NCI-H1436 treated with DMSO at 0.1 percent for 48 hours (cell line): ENCODE measurements around the gene RXFP4.
"Not testable (repeated sequence)": the region's sequence is repeated elsewhere in the genome, so short reads cannot be mapped to it uniquely, and the experiment has no call there.

Experiments used
- DNase-seq: peaks from one replicate; lab custom pipeline; 2025; lab: John Stamatoyannopoulos, UW

The RXFP4 gene, protein sequence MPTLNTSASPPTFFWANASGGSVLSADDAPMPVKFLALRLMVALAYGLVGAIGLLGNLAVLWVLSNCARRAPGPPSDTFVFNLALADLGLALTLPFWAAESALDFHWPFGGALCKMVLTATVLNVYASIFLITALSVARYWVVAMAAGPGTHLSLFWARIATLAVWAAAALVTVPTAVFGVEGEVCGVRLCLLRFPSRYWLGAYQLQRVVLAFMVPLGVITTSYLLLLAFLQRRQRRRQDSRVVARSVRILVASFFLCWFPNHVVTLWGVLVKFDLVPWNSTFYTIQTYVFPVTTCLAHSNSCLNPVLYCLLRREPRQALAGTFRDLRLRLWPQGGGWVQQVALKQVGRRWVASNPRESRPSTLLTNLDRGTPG

DNA sequence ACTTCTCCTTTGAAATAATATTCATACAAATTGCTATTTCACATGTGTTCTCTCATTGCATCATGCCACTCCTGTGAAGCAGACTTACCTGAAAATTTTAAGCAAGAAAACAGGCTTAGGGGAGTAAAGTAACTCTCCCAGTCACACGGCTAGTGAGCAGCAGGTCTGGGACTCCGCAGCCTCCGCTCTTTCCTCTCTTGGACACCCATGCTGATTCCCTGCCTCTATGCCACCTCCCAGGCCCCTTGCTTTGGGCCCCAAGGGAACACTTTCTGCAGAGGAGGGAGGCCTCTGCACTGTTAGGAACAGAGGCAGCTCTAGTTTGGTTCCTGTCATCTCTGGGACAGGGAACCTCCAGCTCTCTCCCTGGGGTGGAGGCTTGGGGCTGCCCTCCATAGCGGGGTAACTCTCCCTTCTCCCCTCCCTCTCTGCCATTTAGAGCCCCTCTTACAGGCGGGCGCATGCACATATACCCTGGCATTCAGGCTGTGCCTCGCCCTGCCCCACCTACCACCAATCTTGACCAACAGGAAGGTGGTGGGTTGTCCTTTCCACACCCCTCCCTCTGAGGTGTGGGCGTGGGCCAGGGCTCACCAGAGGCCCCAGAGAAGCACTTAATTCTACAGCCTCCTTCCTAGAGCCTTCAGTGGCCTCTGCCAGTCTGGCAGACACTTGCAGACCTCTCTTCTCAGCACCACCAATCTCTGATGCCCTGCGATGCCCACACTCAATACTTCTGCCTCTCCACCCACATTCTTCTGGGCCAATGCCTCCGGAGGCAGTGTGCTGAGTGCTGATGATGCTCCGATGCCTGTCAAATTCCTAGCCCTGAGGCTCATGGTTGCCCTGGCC lies at the start of gene RXFP4:
RXFP4 (plus strand) TSS at position 646 of the 852 bp plus-strand sequence; CDS start at position 718, 72 bp downstream.
- no peak for DNase-seq

DNA sequence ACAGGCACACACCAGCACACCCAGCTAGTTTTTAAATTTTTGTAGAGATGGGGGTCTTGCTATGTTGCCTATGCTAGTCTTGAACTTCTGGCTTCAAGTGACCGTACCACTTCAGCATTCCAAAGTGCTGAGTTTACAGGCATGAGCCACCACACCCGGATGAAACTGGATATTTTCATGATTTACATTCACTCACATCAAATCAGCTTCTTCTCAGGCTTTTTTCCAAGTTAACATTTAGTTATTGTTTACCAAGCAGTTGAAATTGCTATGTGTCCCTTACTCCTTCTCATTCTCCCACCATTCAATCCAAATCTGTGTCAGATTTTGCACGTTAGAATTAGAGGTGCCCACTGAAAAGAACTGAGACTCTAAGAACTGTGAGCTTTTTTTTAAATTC lies 48.6 kb upstream of the RXFP4 start:
- no peak for DNase-seq

DNA sequence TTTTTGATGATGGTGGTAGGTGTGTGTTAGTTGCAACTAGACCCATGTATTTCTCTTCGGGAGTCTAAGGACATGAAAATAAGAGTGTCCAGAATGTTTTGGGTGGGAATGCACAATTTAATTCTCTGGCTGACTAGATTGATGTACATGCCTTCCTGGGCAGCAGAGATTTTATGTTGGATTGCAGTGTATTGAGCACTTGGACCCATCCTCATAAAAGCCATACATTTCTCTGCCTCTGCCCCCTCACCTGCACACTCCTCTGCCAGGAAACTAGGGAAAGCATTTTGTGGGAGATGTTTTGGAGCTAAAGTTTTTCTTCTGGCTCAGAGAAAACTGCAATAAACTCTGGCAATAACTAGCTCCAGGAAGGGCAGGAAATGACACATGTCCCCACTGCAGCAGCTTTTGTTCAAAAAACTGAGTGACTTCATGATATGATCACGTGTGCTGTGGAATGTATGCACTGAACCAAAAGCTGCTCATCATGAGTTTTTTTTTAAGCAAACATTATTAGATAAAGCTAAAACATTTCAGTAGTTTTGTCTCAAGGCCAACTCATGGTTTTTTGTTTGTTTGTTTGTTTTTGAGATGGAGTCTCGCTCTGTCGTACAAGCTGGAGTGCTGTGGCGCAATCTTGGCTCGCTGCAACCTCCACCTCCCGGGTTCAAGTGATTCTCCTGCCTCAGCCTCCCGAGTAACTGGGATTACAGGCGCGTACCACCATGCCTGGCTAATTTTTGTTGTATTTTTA lies 47.9 kb upstream of the RXFP4 start:
- no peak for DNase-seq

DNA sequence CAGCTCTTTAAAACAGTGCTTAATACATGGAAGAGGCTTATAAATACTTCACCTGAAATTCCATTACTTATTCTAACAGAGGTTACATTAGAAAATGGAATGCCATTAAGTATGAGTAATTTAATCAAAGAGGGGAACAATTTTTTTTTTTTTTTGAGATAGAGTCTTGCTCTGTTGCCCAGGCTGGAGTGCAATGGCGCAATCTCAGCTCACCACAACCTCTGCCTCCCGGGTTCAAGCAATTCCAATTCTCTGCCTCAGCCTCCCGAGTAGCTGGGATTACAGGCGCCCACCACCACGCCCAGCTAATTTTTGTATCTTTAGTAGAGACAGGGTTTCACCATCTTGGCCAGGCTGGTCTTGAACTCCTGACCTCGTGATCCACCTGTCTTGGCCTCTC lies 45.8 kb upstream of the RXFP4 start:
- not testable (repeated sequence) for DNase-seq

DNA sequence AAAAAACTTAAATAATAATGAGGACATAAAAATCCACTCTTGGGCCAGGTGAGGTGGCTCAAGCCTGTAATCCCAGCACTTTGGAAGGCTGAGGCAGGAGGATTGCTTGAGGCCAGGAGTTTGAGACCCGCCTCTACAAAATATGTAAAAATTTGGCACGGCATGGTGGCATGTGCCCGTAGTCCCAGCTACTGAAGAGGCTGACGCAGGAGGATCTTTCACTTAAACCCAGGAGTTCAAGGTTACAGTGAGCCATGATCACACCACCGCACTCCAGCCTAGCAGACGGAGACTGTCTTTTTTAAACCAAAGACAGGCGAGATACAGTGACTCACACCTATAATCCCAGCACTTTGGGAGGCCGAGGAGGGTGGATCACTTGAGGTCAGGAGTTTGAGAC lies 45.0 kb upstream of the RXFP4 start:
- DNase-seq, result not testable (repeated sequence)

DNA sequence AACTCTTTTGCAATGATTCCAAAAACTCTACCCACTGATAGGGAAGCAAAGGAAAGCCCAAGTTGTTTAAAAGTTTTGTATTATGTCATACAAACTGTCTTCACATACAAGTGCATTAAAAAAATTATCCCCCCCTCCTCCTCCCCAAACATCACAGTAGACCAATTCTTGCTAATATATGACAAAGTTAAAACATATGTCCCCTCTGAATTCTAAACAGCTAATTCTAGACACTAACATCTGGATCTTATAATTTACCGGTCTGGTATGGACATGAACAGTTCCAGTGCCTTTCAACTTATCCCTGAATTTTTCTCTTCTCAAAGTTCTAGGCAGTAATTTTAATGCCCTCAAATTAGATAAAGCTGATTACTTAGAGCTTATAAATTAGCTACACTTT lies 43.7 kb upstream of the RXFP4 start:
- DNase-seq, result no peak

DNA sequence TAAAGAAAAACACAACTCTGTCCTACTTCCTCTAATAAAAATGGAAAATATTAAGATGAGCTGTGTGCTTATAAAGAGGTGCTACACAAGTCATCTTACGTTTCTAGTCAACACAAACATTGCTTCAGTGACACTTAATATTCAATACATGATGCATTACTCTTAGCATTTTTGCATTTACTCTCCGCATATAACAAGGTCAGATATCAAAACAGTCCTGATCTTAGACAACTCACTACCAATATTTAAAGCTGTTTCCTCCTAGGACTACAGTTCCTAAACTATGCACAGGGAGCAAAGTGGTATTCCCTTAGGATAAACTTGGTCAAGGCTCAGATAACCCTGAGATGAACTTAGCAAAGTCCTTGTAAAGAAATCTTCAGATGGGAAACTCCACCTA lies 42.5 kb upstream of the RXFP4 start:
- DNase-seq, result no peak

DNA sequence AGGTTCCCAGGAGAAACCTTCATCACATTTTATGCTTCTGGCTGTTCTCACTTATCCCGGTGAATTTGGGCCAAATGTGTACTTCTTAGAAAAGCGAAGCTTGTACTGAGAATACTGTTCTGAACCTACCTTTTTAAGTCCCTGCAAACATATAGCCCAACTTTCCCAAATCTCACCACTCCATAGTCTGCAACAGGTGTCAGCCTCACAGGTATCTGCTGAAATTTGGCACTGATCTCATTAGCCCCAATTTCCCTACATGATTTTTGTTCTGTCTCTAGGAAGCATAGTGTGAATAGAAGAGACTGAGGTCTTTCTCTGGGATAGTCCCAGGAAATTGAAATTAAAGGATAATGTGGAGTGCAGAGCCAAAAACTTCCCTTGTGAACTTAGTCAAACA lies 41.8 kb upstream of the RXFP4 start:
- no peak for DNase-seq

DNA sequence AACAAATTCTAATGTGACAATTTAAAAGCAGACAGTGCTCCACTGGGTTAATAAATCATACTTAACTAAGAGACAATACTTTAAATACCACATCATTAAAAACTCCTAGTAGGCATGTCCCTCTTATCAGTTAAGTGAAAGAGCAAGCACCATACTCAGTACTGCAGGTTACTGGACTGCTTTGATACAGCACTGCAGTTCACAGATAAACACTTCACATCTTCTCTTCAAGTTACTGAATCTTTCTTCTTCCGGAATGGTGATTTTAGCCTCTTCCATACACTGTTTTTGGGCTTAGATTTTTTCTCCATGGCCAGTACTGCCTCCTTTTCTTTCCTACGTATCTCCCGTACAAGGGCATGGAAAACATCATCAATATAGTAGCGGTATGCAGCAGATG lies 41.3 kb upstream of the RXFP4 start:
- no peak for DNase-seq

DNA sequence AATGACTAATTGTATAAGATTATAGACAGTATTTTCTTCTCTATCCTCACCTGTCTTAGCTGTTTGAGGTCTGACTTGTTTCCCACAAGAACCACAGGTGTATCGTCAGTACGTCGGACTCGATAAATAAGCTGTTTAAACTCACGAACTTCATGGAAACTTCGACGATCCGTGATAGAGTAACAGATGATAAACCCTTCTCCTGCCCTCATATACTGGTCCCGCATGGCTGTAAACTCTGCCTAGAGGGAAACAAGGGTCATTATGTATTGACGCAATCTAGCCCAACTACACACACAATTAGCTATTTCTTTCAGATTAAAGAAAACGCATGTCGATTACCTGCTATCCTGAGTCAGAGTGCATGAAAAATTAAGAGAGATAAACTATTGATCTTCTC lies 37.2 kb upstream of the RXFP4 start:
- DNase-seq, result no peak

DNA sequence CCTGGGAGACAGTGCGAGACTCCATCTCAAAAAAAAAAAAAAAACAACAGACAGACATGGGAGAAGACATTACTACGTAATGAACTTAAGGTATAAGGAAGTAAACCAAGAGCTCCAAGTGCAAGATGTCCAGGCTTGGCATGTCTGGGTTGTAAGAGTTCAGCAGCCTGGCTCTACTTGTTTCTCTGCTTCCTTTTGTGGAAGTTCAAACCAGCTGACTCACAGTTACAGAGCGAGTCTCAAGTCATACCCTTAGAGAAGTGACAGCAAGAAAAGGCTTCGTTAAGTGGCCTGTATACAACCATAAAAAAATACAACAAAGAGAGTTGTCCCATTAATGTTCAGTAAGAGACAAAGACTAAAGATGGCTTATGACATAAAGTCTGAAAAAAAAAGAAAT lies 31.5 kb upstream of the RXFP4 start:
- no peak for DNase-seq

DNA sequence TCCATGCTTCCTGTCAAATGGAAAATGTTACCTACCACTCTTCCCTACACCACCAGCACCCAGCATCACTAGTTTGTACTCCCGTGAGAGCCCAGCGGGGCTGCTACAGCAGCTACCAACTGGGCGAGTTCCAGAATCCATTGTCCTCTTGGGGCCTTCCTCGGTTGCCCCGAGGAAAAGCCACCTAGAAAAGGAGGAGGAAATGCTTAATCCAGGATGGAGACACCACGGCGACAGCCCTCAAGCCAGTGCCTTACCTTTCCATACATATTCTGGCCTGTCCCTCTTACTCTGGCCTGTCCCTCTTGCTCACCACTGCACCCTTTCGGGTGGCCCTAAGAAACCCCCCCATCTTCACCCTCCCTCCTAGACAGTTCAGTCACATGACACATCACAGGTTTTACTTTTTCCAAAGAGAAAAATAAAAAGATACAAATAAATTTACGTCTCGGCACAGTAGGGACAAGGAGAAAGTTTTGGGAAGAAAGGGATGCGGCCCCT lies 30.8 kb upstream of the RXFP4 start:
- no peak for DNase-seq

DNA sequence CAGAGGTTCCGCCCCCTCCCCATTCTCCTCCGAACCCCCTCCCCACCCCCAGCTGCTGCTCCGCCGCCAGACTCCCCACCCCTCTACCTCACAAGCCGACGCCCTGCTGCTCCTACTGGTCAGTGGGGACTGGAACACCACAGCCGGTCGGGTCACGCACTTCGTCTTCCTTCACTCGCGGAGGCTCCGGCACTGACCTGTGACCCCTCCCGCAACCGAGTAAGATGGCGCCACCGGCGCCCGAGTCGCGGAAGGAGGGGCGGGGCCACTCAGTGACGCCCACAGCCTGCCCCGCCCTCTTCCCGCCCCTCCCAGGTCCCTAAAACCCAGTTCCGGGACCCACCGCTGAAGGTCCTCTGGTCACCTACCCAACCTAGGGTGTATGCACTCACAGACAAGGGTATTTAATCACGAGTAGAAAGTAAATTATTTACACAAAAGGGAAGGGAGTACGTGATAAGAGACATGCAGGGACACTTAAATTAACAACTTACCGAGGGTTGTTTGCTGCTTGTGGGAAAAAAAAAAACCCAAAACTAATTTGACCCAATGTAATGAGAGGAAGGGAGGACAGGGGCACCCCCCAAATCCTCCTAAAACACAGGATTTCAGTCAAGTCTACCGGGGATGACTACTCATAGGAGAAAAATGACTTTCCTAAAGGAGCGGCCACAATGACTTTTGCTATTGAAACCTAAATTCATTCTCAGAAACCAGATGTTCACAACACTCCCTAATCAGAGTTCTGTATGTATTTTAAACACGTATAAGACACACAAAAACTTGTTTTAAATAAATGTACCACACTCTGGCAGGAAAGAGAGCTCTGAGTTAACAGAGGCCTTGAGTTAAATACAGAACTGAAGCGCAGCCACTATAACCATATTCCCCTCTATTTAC lies 30.0 kb upstream of the RXFP4 start, which contains the start of gene RIT1:
RIT1 (minus strand) TSS at position 194 of the 900 bp plus-strand sequence. CDS start 588 bp downstream, outside the sequence.
- DNase-seq, result no peak

DNA sequence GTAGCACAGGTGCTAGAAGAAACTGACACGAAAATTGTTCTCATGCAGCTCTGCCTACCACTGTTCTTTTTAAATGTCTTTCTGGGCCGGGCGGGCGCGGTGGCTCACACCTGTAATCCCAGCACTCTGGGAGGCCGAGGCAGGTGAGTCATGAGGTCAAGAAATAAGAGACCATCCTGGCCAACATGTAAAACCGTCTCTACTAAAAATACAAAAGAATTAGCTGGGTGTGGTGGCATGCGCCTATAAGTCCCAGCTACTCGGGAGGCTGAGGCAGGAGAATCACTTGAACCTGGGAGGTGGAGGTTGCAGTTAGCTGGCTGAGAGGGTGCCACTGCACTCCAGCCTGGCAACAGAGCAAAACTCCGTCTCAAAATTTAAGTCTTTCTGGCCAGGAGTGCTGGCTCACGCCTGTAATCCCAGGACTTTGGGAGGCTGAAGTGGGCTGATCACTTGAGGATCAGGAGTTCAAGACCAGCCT lies 29.3 kb upstream of the RXFP4 start:
- DNase-seq, result no peak

DNA sequence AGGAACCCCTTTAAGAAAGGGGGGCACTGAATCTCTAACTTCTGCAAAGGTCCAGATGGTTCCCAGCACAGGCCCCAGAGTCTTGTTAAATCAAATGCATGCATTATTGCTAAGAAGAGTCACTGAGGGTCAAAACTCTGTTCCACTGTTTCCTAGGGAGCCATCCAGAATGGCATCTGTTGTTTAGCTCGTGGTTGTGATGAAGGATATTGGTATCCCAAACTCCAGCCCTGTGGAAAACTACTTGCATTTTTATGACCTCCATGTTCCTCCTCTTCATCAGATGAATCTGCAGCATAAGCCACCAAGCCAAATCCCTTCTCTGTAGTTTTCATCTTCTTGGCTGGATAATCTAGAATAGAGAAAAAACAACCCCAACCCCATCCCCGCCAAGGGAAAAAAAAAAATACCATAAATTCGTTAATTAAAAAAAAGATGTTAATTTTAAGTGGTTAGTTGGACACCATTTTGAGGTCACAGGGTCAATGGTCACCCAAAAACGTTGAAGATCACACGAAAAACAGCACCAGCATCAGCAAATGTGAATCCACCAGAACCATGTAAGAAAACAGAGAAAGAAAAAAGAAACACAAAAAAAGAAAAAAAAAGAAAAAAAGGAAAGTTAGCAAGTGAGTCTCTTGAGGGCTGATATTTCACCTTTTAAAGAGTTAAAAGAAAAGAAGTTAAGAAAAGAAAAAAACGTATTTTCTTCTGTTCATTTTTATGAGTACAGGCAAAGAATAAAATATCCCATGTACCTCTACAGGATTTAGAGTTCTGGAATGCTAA lies 27.3 kb upstream of the RXFP4 start:
- DNase-seq, result no peak

DNA sequence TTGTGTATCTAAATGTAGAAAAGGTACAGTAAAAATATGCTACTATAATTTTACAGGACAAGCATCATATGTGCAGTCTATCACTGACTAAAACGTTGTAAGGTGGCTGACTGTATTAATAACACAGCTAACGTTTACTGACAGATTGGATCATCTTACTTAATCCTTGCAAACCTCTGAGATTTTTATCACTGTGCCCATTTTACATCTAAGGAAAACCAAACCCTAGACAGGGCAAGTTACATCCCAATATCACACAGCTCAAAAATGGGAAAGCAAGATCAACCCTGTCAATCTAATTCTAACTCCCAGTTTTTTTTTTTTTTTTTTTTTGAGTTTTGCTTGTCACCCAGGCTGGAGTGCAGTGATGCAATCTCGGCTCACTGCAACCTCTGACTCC lies 22.8 kb upstream of the RXFP4 start:
- no peak for DNase-seq

DNA sequence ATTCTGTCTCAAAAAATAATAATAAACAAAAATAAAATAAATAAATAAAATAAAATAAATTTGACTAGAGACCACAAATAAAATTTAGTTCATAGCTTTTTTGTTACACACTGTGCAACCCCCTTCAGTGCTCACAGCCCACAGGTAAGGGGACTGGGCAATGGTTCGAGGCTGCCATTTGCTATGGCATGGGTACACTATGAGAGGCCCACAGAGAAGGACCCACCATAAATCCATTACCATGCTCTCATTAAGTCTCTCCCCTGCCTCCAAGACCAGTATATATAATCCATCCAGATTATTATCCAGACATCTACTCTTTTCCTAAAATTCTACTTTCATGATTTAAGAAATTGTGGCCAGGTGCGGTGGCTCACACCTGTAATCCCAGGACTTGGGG lies 21.6 kb upstream of the RXFP4 start:
- DNase-seq, result no peak

DNA sequence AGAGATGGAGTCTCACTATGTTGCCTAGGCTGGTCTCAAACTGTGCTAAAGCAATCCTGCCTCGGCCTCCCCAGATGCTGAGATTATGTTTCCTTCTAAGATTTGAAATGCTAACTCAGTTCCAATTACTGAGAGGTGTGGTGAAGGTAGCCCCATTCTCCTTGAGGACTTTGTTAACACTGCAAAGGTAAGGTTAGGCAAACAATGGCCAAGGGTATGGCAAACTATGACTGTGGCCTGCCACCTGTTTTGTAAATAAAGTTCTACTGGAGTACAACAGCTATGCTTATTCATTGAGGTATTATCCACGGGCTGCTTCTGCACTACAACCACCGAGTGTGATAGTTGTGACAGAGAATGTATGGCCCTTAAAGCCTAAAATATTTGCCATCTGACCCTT lies 20.7 kb upstream of the RXFP4 start:
- no peak for DNase-seq

DNA sequence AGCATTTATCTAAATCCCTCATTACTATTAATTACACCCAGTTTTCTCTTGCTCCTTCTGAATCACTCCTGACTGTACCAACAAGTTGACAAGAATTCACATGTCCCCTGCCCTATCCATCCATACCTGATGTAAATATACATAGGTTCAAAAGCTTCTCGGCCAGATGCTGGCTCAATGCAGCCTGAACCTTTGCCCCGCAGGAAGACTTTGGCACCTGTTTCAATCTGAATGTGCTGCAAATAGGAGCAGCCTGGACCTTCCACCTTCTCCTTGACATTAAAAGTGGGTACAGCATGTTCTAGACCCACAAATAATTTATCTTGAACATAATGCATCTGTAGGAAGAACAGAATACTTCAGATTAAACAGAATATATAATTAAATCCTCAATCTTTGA lies 15.9 kb upstream of the RXFP4 start:
- no peak for DNase-seq

DNA sequence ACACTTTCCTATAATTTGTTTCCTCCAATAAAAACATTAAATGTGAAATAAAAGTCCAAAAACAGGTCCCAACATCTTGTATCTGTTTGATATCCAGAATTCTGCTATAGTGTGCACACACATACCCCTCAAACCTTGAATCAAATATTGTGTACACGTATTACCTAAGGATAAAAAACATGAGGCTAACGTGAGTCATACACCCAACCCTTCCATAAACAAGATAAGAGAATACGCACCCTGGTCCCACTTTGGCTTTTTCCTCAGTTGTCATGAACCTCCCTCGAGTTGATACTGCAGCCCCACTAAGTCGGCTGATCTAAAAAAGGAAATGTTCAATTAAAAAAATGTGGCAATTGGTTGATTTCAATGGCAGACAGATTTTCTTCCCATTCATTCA lies 12.4 kb upstream of the RXFP4 start:
- DNase-seq, result no peak
